DOHH2 (cell line): ENCODE data around the gene ITGB4.

Experiments
- H3F3A ChIP-seq: fragments of 200-600 bp; sonication (generic), shearing (Covaris generic); 2 replicates; pipeline ENCODE4 v1.6.0; 2016; ENCODE audit warnings: antibody characterized with exemption, mild to moderate bottlenecking; ENCODE audit not compliant: control insufficient read depth, insufficient read depth
- H3K27ac ChIP-seq: fragments of 200-600 bp; sonication (generic); 2 replicates; pipeline ENCODE4 v1.5.1; 2014; ENCODE audit warnings: low read depth, mild to moderate bottlenecking, low read length, moderate library complexity
- H3K27me3 ChIP-seq: fragments of 200-600 bp; sonication (generic); 2 replicates; pipeline ENCODE4 v1.6.1; 2014; ENCODE audit warnings: mild to moderate bottlenecking, low read length, mixed read lengths; ENCODE audit not compliant: control insufficient read depth
- H3K36me3 ChIP-seq: fragments of 200-600 bp; sonication (generic); 2 replicates; pipeline ENCODE4 v1.6.1; 2014; ENCODE audit warnings: mild to moderate bottlenecking, low read length, moderate library complexity, mixed read lengths; ENCODE audit not compliant: control insufficient read depth
- H3K4me1 ChIP-seq: fragments of 200-600 bp; sonication (generic); 2 replicates; pipeline ENCODE4 v1.6.1; 2014; ENCODE audit warnings: mild to moderate bottlenecking, low read length, mixed read lengths; ENCODE audit not compliant: control insufficient read depth
- H3K4me2 ChIP-seq: fragments of 200-600 bp; sonication (generic); 2 replicates; pipeline ENCODE4 v1.6.0; 2014; ENCODE audit warnings: mild to moderate bottlenecking, low read length, moderate library complexity
- H3K4me3 ChIP-seq: fragments of 200-600 bp; sonication (generic); 2 replicates; pipeline ENCODE4 v1.5.1; 2014; ENCODE audit warnings: mild to moderate bottlenecking, low read length, mixed read lengths
- H3K79me2 ChIP-seq: fragments of 200-600 bp; sonication (generic); 2 replicates; pipeline ENCODE4 v1.6.1; 2014; ENCODE audit warnings: mild to moderate bottlenecking, low read length, mixed read lengths; ENCODE audit not compliant: control insufficient read depth
- H3K9me2 ChIP-seq: fragments of 200-600 bp; sonication (generic); replicated peaks from 2 replicates; pipeline ENCODE4 v1.6.1; 2014; ENCODE audit warnings: mild to moderate bottlenecking, low read length, mixed read lengths; ENCODE audit not compliant: control insufficient read depth
- H3K9me3 ChIP-seq: fragments of 200-600 bp; sonication (generic); 2 replicates; pipeline ENCODE4 v1.6.1; 2014; ENCODE audit warnings: antibody characterized with exemption, low read length, mixed read lengths; ENCODE audit not compliant: control insufficient read depth, insufficient read depth
- H4K20me1 ChIP-seq: fragments of 200-600 bp; sonication (generic); 2 replicates; pipeline ENCODE4 v1.6.0; 2014; ENCODE audit warnings: low read depth, mild to moderate bottlenecking, antibody characterized with exemption, low read length, moderate library complexity; ENCODE audit not compliant: control insufficient read depth, insufficient read depth
- CTCF ChIP-seq: fragments of 200-600 bp; sonication (generic); IDR thresholded peaks from one replicate; pipeline ENCODE4 v1.5.1; 2014; ENCODE audit warnings: antibody characterized with exemption, mild to moderate bottlenecking, low read depth, low read length; ENCODE audit not compliant: poor library complexity, severe bottlenecking
- EZH2phosphoT487 ChIP-seq: fragments of 200-600 bp; sonication (generic); IDR thresholded peaks from 2 replicates; pipeline ENCODE4 v1.6.1; 2017; ENCODE audit warnings: borderline replicate concordance, mild to moderate bottlenecking, antibody characterized with exemption, low read length, moderate library complexity, mixed read lengths

The ITGB4 gene

GRCh38 chr17:75769536-75769935, 48.3 kb downstream of the ITGB4 start:
- no peaks in the 10 kb centered on the region for H3F3A ChIP-seq
- no peaks in the 10 kb centered on the region for H3K36me3 ChIP-seq
- TF ChIP-seq CTCF (no peak), EZH2phosphoT487 (no peak)
- H3K27me3 ChIP-seq, result peaks cover 3% of the 10 kb centered on the region; the same call in 1 of the 2 replicates
- no peak overlapping the region for H3K27ac ChIP-seq
- peaks cover 8% of the 10 kb centered on the region for H3K4me1 ChIP-seq
- H3K9me2 ChIP-seq, result no peaks in the 10 kb centered on the region
- H4K20me1 ChIP-seq, result no peaks in the 10 kb centered on the region
- no peaks in the 10 kb centered on the region for H3K79me2 ChIP-seq
- H3K4me3 ChIP-seq, result no peak overlapping the region
- H3K4me2 ChIP-seq, result no peak overlapping the region
- no peaks in the 10 kb centered on the region for H3K9me3 ChIP-seq

- Histone ChIP-seq H3K36me3 (peaks cover 11% of the 10 kb centered on the region), H4K20me1 (peaks cover 3% of the 10 kb centered on the region; the same call in 1 of the 2 replicates), H3K79me2 (no peaks in the 10 kb centered on the region), H3K4me1 (peaks cover 1% of the 10 kb centered on the region; the same call in 1 of the 2 replicates), H3K4me2 (no peak overlapping the region), H3K9me3 (no peaks in the 10 kb centered on the region), H3K4me3 (no peak overlapping the region), H3K27ac (no peak overlapping the region), H3K9me2 (no peaks in the 10 kb centered on the region), H3F3A (peaks cover 16% of the 10 kb centered on the region), H3K27me3 (no peaks in the 10 kb centered on the region)
- TF ChIP-seq EZH2phosphoT487 (no peak), CTCF (no peak)
These were observed 50.3 kb downstream of the ITGB4 start for GRCh38 chr17:75771334-75772281.

- H3F3A ChIP-seq, result peaks cover 33% of the 10 kb centered on the region
- H3K36me3 ChIP-seq, result peaks cover 27% of the 10 kb centered on the region
- H3K4me3 ChIP-seq, result no peak overlapping the region
- no peaks in the 10 kb centered on the region for H3K27me3 ChIP-seq
- H3K4me1 ChIP-seq, result peaks cover 15% of the 10 kb centered on the region
- no peaks in the 10 kb centered on the region for H3K9me2 ChIP-seq
- H3K27ac ChIP-seq, result no peak overlapping the region
- TF ChIP-seq EZH2phosphoT487, result no peak
- TF ChIP-seq CTCF, result no peak
- H4K20me1 ChIP-seq, result peaks cover 11% of the 10 kb centered on the region
- no peak overlapping the region for H3K4me2 ChIP-seq
- H3K79me2 ChIP-seq, result peaks cover 14% of the 10 kb centered on the region
- H3K9me3 ChIP-seq, result no peaks in the 10 kb centered on the region
These were observed 52.0 kb downstream of the ITGB4 start for GRCh38 chr17:75773121-75773807.
